Neural crest cell (in vitro differentiated cells): ENCODE data around the gene DAPK2. TPM values are rescaled to one million over a fixed set of nuclear protein-coding genes. Genes with fewer than 3 reads are reported as not detected.

Experiments used
- DNase-seq: peaks from one replicate; pipeline ENCODE4 v3.0.0; 2021; ENCODE audit warnings: low read depth, mixed read lengths, low spot score
- H3K27ac Mint-ChIP-seq: one replicate; pipeline ENCODE4 v1.8.0; 2021; ENCODE audit warnings: mild to moderate bottlenecking, mixed read lengths; ENCODE audit not compliant: unreplicated experiment
- H3K27me3 Mint-ChIP-seq: 2 replicates; pipeline ENCODE4 v1.8.0; 2021; ENCODE audit warnings: low read depth, mild to moderate bottlenecking, mixed read lengths
- H3K36me3 Mint-ChIP-seq: 2 replicates; pipeline ENCODE4 v1.8.0; 2021; ENCODE audit warnings: low read depth, mild to moderate bottlenecking, mixed read lengths
- H3K4me1 Mint-ChIP-seq: 2 replicates; pipeline ENCODE4 v1.8.0; 2021; ENCODE audit warnings: mixed read lengths
- H3K4me3 Mint-ChIP-seq: one replicate; pipeline ENCODE4 v1.8.0; 2021; ENCODE audit warnings: mild to moderate bottlenecking, mixed read lengths
- H3K9me3 Mint-ChIP-seq: 2 replicates; pipeline ENCODE4 v1.8.0; 2021; ENCODE audit warnings: mixed read lengths
- total RNA-seq: library from RNA; stranded (reverse); gene quantifications from 2 replicates; pipeline ENCODE4 v1.2.1, GENCODE V29; 2021
- TF ChIP-seq, protein P1 (sequence below): fragments of 200-600 bp; sonication (generic); conservative IDR thresholded peaks from 2 replicates; pipeline ENCODE4 v1.5.0; 2021; ENCODE audit warnings: antibody characterized with exemption, mild to moderate bottlenecking

Gene DAPK2
- total RNA-seq, 1 donor from 2014 or later = 8.5 TPM

DNA sequence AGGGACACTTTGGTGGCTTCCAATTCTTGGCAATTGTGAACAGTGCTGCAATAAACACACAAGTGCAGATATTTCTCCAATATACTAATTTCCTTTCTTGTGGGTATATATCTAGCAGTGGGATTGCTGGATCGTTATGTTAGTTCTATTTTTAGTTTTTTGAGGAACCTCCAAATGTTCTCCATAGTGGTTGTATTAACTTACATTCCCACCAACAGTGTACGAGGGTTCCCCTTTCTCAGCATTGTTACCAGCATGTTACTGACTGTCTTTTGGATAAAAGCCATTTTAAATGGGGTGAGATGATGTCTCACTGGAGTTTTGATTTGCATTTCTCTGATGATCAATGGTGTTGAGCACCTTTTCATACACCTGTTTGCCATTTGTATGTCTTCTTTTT is 92.8 kb downstream of the DAPK2 start:
- Mint-ChIP-seq H3K9me3 (peaks cover 6% of the 10 kb centered on the region), H3K36me3 (no peaks in the 10 kb centered on the region), H3K27me3 (no peaks in the 10 kb centered on the region), H3K27ac (no peak overlapping the region), H3K4me3 (no peak overlapping the region), H3K4me1 (peaks cover 4% of the 10 kb centered on the region)
- DNase-seq = no peak
- TF ChIP-seq, protein P1, sequence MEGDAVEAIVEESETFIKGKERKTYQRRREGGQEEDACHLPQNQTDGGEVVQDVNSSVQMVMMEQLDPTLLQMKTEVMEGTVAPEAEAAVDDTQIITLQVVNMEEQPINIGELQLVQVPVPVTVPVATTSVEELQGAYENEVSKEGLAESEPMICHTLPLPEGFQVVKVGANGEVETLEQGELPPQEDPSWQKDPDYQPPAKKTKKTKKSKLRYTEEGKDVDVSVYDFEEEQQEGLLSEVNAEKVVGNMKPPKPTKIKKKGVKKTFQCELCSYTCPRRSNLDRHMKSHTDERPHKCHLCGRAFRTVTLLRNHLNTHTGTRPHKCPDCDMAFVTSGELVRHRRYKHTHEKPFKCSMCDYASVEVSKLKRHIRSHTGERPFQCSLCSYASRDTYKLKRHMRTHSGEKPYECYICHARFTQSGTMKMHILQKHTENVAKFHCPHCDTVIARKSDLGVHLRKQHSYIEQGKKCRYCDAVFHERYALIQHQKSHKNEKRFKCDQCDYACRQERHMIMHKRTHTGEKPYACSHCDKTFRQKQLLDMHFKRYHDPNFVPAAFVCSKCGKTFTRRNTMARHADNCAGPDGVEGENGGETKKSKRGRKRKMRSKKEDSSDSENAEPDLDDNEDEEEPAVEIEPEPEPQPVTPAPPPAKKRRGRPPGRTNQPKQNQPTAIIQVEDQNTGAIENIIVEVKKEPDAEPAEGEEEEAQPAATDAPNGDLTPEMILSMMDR = no peak

DNA sequence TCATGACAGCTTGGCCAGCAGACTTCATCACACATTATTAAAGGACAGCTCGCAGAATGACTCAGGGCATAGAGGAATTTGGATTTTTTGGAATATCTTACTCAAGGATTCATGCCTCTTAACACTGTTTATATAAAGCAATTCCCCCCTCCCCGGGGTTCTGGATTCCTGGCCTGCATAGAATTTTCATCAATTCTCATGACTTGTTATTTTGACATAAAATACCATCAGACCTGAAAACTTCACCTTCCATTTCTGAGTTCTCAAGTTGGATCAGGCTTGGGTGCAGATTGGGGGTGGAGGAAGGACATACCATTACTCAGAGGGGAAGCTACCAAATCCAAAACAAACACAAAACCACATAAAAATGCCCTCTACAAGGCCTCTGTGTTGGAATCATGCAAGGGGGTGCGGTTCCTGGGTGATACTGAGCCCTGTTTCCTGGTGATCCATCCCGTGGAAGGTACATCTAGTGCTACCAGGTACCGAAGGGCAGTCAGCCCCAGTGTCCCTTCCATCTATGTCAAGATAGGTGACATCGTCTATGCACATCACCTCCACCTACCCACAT is 95.3 kb downstream of the DAPK2 start:
- no peak overlapping the region for H3K27ac Mint-ChIP-seq
- no peak for DNase-seq
- TF ChIP-seq, protein P1 = no peak
- H3K36me3 Mint-ChIP-seq = no peaks in the 10 kb centered on the region
- H3K27me3 Mint-ChIP-seq = no peaks in the 10 kb centered on the region
- H3K4me1 Mint-ChIP-seq = peaks cover 4% of the 10 kb centered on the region
- peaks cover 4% of the 10 kb centered on the region for H3K9me3 Mint-ChIP-seq
- no peak overlapping the region for H3K4me3 Mint-ChIP-seq

DNA sequence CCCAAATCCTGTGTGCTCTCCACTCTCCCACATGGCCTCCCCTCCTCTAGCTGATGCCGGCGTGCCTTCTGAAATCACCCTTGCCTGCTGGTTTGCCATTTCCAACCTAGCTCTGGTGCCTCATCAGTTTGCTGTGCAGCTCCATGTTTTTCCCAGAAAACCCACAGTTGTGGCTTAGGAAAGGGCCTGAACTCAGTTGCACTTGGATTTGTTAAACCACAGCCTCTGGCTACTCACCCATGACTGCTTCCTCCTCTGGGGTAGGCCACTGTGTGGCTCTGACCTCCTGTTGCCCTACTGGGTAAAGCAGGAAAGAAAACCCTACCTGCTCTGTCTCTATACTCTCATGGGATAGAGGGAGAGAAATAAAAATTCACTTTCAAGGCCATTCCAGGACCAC is 97.3 kb downstream of the DAPK2 start:
- no peaks in the 10 kb centered on the region for H3K27me3 Mint-ChIP-seq
- DNase-seq = no peak
- TF ChIP-seq, protein P1 = no peak

DNA sequence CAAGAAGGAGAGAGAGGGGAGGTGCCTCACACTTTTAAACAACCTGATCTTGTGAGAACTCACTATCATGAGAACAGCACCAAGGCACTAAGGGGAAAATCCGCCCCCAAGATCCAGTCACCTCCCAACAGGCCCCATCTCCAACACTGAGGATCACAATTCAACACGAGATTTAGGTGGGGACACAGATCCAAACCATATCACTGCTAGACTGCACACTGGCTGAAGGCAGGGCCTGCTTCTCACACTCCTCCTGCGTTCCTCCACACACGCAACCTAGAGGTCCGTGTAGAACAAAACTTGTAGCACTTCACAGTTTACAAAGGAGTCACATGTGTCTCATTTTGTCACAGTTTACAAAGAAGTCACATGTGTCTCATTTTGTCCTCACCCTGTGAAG is 97.8 kb downstream of the DAPK2 start:
- DNase-seq = no peak
- Mint-ChIP-seq H3K4me3 (no peak overlapping the region), H3K4me1 (peaks cover 7% of the 10 kb centered on the region), H3K27ac (no peak overlapping the region), H3K9me3 (peaks cover 4% of the 10 kb centered on the region), H3K36me3 (no peaks in the 10 kb centered on the region), H3K27me3 (no peaks in the 10 kb centered on the region)
- TF ChIP-seq, protein P1 = no peak

More for the DNA sequence above, 97.3 kb downstream of the DAPK2 start:
- H3K9me3 Mint-ChIP-seq = peaks cover 4% of the 10 kb centered on the region
- H3K4me1 Mint-ChIP-seq = peaks cover 7% of the 10 kb centered on the region
- no peak overlapping the region for H3K4me3 Mint-ChIP-seq
- H3K27ac Mint-ChIP-seq = no peak overlapping the region
- no peaks in the 10 kb centered on the region for H3K36me3 Mint-ChIP-seq

DNA sequence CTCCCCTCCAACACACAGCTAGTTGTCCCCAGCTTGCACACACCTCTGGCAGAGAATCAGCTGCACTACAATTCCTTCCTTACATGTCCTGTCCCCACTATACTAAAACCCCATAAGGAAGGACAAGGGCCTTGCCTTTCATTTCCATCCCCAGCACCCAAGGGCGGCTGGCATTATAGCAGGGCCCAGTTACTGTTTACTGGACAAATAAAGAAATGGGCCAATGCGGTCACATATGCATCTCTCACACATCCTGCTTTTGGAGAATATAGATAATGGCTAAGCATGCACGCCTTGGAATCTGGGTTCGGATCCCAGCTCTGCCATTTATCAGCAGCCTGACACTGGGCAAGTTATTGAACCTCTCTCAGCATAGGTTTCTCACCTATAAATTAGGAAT is 99.1 kb downstream of the DAPK2 start:
- H3K27ac Mint-ChIP-seq = no peak overlapping the region
- no peaks in the 10 kb centered on the region for H3K27me3 Mint-ChIP-seq
- H3K9me3 Mint-ChIP-seq = peaks cover 2% of the 10 kb centered on the region
- peaks cover 6% of the 10 kb centered on the region for H3K4me1 Mint-ChIP-seq
- no peak overlapping the region for H3K4me3 Mint-ChIP-seq
- no peaks in the 10 kb centered on the region for H3K36me3 Mint-ChIP-seq
- TF ChIP-seq, protein P1 = no peak
- no peak for DNase-seq
